K562 (cell line): Measurements from ENCODE around the gene DYRK1A. TPM values are rescaled to one million over a fixed set of nuclear protein-coding genes. Genes with fewer than 3 reads are reported as not detected.

Source experiments
- ATAC-seq: fragments of 200-7000 bp; cut with Tn5 transposase; 3 replicates; pipeline ENCODE4 v1.9.1; 2020; ENCODE audit warnings: moderate library complexity
- BruUV-seq: library from RNA; stranded (reverse); fragments of 400-500 nt; replicated peaks from 2 replicates; lab custom pipeline; 2021; lab: Mats Ljungman, UMichigan
- CTCF ChIA-PET: fragments of 300-600 bp; formaldehyde crosslinking; extraction: SDS; loops from one replicate; lab custom pipeline; 2021; ENCODE audit warnings: low intra/inter-chr PET ratio; lab: Yijun Ruan, JAX
- POLR2A ChIA-PET: fragments of 300-600, 350-650 bp; sonication (Branson Sonifier 250); formaldehyde crosslinking; extraction: SDS; loops from one replicate; lab custom pipeline; 2021; ENCODE audit warnings: antibody characterized with exemption, inconsistent platforms; lab: Yijun Ruan, JAX
- DNase-seq, 4 experiments: peaks; one replicate each; pipeline versions ENCODE4 v3.0.0 to v3.0.0-alpha.2; 2011 to 2018; ENCODE audit warnings: low spot score in 3 of 4, mixed read lengths in 3 of 4; ENCODE audit errors: extremely low read depth in 1 of 4
- FAIRE-seq: peaks from 2 replicates; lab custom pipeline; 2011; peaks lifted over from hg19 to GRCh38; lab: Jason Lieb, UNC
- H2AFZ ChIP-seq: 2 replicates; pipeline ENCODE4 v1.6.0; 2011; ENCODE audit warnings: low read depth, low read length, control low read depth, inconsistent platforms
- H3K27ac ChIP-seq: fragments of 200-600 bp; 3 replicates; pipeline ENCODE4 v1.8.0; 2011; ENCODE audit warnings: low read depth, mild to moderate bottlenecking, control low read depth, inconsistent platforms, low read length, moderate library complexity, mixed read lengths; ENCODE audit errors: extremely low read depth
- H3K27me3 ChIP-seq, 2 experiments: fragments of 300-600 bp in 1 of 2; 2 replicates in 1 of 2; 3 replicates in 1 of 2; pipeline versions ENCODE4 v1.6.0 to v1.8.0; 2011; ENCODE audit warnings: inconsistent platforms in 2 of 2, low read length in 2 of 2, mild to moderate bottlenecking in 1 of 2, mixed read lengths in 1 of 2, moderate library complexity in 1 of 2; ENCODE audit not compliant: control insufficient read depth in 2 of 2, insufficient read depth in 2 of 2
- H3K36me3 ChIP-seq: fragments of 300-600 bp; 3 replicates; pipeline ENCODE4 v1.8.0; 2011; ENCODE audit warnings: mild to moderate bottlenecking, low read length, inconsistent platforms; ENCODE audit not compliant: control insufficient read depth, insufficient read depth
- H3K4me1 ChIP-seq, 2 experiments: fragments of 200-600 bp in 1 of 2; replicated peaks in 1 of 2; 2 replicates in 1 of 2; 3 replicates in 1 of 2; pipeline versions ENCODE4 v1.5.1 to v1.8.0; 2011; ENCODE audit warnings: inconsistent platforms in 2 of 2, low read length in 2 of 2, mild to moderate bottlenecking in 1 of 2, mixed read lengths in 1 of 2, moderate library complexity in 1 of 2; ENCODE audit not compliant: control insufficient read depth in 2 of 2, insufficient read depth in 2 of 2
- H3K4me2 ChIP-seq: 2 replicates; pipeline ENCODE4 v1.6.1; 2011; ENCODE audit warnings: low read length, control low read depth, inconsistent platforms, mixed read lengths; ENCODE audit not compliant: insufficient read depth
- H3K4me3 ChIP-seq: fragments of 200-600 bp; sonication (generic), shearing (Covaris generic); 2 replicates; pipeline ENCODE4 v1.5.1; 2016; ENCODE audit warnings: control low read depth, inconsistent platforms
- H3K79me2 ChIP-seq: fragments of 200-600 bp; 3 replicates; pipeline ENCODE4 v1.8.0; 2011; ENCODE audit warnings: low read length, inconsistent platforms; ENCODE audit not compliant: control insufficient read depth, insufficient read depth
- H3K9ac ChIP-seq, 2 experiments: 2 replicates each; pipeline versions ENCODE4 v1.6.0 to v1.6.1; 2011; ENCODE audit warnings: low read depth in 2 of 2, low read length in 2 of 2, control low read depth in 1 of 2, inconsistent platforms in 1 of 2, mild to moderate bottlenecking in 1 of 2, mixed read lengths in 1 of 2; ENCODE audit not compliant: insufficient read depth in 1 of 2
- H3K9me1 ChIP-seq: one replicate; pipeline ENCODE4 v1.6.0; 2011; ENCODE audit warnings: inconsistent platforms, mild to moderate bottlenecking, low read length, moderate library complexity; ENCODE audit not compliant: control insufficient read depth, insufficient read depth
- H3K9me3 ChIP-seq: replicated peaks from 2 replicates; pipeline ENCODE4 v1.5.1; 2011; ENCODE audit warnings: low read depth, low read length, inconsistent platforms; ENCODE audit not compliant: control insufficient read depth, insufficient read depth
- H4K20me1 ChIP-seq: replicated peaks from 2 replicates; pipeline ENCODE4 v1.6.1; 2011; ENCODE audit warnings: low read length, inconsistent platforms, mixed read lengths; ENCODE audit not compliant: control insufficient read depth, insufficient read depth
- L3MBTL2 ChIP-seq: fragments of 450-650 bp; IDR thresholded peaks from 2 replicates; pipeline ENCODE4 v1.6.1; 2016; ENCODE audit warnings: mild to moderate bottlenecking, moderate library complexity
- LARP7 ChIP-seq: fragments of 450-650 bp; IDR thresholded peaks from 2 replicates; pipeline ENCODE4 v1.6.1; 2016
- MNT ChIP-seq, 2 experiments: fragments of 450-650 bp; conservative IDR thresholded peaks; 2 replicates each; pipeline ENCODE4 v1.6.1; 2017; ENCODE audit warnings: mild to moderate bottlenecking in 2 of 2, moderate library complexity in 2 of 2
- POLR2AphosphoS2 ChIP-seq: IDR thresholded peaks from 2 replicates; pipeline ENCODE4 v1.6.1; 2012; ENCODE audit warnings: low read length, improper control_type of control experiment
- ZNF766 ChIP-seq: fragments of 200-800 bp; sonication (Bioruptor generic); conservative IDR thresholded peaks from 2 replicates; pipeline ENCODE4 v1.6.1; 2016; ENCODE audit warnings: missing genetic modification characterization, missing compliant biosample characterization
- WGBS: fragments of 100-300 bp; shearing (Covaris generic); methylation state at CpG from one replicate; pipeline ENCODE4 v1.1.6; 2016; ENCODE audit warnings: low coverage, mixed read lengths; ENCODE audit not compliant: insufficient coverage; ENCODE audit errors: missing lambda C conversion rate; 5-methylcytosine and 5-hydroxymethylcytosine counted together
- in situ Hi-C: fragments of 300-500 bp; cut with MboI; formaldehyde crosslinking; loops from 4 replicates; pipeline ENCODE4 v1.15.0; 2018; ENCODE audit warnings: inconsistent platforms, mixed read lengths
- intact Hi-C: fragments of 100-400 bp; cut with micrococcal nuclease; formaldehyde crosslinking; loops from 2 replicates; pipeline ENCODE4 v1.14.2; 2022
- polyA plus RNA-seq, 8 experiments: library from polyadenylated mRNA; depleted of rRNA in 4 of 8; stranded (reverse) in 5 of 8; unstranded in 3 of 8; fragments of >200 nt; fragmentation: Nextera tagmentation in 2 of 8; fragmentation: Illumina TruSeq in 1 of 8; extraction: Ambion mirVana in 2 of 8; extraction: Trizol in 1 of 8; gene quantifications; 2 replicates each; pipeline versions ENCODE4 v1.2.1 to v1.2.3, GENCODE V29; 2011 to 2014; ENCODE audit warnings: inconsistent platforms in 1 of 8, missing spikeins in 1 of 8
- total RNA-seq, 7 experiments: library from RNA; depleted of rRNA in 6 of 7; stranded (reverse); fragments of >200 nt in 6 of 7; fragmentation: Illumina TruSeq in 2 of 7; extraction: Trizol in 2 of 7; gene quantifications; 2 replicates each; pipeline versions ENCODE4 v1.2.1 to v1.2.3, GENCODE V29; 2011 to 2021; ENCODE audit warnings: low replicate concordance in 1 of 7
- TF ChIP-seq, protein P1 (sequence below): fragments of 450-650 bp; IDR thresholded peaks from 2 replicates; pipeline ENCODE4 v1.6.1; 2016; ENCODE audit warnings: mild to moderate bottlenecking, moderate library complexity
- TF ChIP-seq, protein P2 (sequence below), 2 experiments: IDR thresholded peaks; 2 replicates each; pipeline ENCODE4 v1.6.1; 2011; ENCODE audit warnings: borderline replicate concordance in 1 of 2, control low read depth in 1 of 2, low read depth in 1 of 2, low read length in 1 of 2, mild to moderate bottlenecking in 1 of 2, mixed read lengths in 1 of 2, moderate library complexity in 1 of 2; ENCODE audit not compliant: insufficient read depth in 1 of 2, insufficient read length in 1 of 2, poor library complexity in 1 of 2, severe bottlenecking in 1 of 2; ENCODE audit errors: extremely low read depth in 1 of 2

Gene DYRK1A
- total and polyA plus RNA-seq, 9 of the 15 experiments (the other 6 are each of a cell fraction or from before 2014, with no cell fraction given): 3.7 to 64.8 (median 42.3) TPM

- peaks cover 50% of the 10 kb centered on the region for H4K20me1 ChIP-seq
- TF ChIP-seq LARP7: peak; percentile 73; the same call in 1 of the 2 replicates
- TF ChIP-seq MNT (conservative IDR thresholded peaks at IDR 0.05): peak; percentile 40 to 48; a peak in 2 of 4 replicates
- peak; percentile 76 for TF ChIP-seq L3MBTL2
- TF ChIP-seq, protein P1, sequence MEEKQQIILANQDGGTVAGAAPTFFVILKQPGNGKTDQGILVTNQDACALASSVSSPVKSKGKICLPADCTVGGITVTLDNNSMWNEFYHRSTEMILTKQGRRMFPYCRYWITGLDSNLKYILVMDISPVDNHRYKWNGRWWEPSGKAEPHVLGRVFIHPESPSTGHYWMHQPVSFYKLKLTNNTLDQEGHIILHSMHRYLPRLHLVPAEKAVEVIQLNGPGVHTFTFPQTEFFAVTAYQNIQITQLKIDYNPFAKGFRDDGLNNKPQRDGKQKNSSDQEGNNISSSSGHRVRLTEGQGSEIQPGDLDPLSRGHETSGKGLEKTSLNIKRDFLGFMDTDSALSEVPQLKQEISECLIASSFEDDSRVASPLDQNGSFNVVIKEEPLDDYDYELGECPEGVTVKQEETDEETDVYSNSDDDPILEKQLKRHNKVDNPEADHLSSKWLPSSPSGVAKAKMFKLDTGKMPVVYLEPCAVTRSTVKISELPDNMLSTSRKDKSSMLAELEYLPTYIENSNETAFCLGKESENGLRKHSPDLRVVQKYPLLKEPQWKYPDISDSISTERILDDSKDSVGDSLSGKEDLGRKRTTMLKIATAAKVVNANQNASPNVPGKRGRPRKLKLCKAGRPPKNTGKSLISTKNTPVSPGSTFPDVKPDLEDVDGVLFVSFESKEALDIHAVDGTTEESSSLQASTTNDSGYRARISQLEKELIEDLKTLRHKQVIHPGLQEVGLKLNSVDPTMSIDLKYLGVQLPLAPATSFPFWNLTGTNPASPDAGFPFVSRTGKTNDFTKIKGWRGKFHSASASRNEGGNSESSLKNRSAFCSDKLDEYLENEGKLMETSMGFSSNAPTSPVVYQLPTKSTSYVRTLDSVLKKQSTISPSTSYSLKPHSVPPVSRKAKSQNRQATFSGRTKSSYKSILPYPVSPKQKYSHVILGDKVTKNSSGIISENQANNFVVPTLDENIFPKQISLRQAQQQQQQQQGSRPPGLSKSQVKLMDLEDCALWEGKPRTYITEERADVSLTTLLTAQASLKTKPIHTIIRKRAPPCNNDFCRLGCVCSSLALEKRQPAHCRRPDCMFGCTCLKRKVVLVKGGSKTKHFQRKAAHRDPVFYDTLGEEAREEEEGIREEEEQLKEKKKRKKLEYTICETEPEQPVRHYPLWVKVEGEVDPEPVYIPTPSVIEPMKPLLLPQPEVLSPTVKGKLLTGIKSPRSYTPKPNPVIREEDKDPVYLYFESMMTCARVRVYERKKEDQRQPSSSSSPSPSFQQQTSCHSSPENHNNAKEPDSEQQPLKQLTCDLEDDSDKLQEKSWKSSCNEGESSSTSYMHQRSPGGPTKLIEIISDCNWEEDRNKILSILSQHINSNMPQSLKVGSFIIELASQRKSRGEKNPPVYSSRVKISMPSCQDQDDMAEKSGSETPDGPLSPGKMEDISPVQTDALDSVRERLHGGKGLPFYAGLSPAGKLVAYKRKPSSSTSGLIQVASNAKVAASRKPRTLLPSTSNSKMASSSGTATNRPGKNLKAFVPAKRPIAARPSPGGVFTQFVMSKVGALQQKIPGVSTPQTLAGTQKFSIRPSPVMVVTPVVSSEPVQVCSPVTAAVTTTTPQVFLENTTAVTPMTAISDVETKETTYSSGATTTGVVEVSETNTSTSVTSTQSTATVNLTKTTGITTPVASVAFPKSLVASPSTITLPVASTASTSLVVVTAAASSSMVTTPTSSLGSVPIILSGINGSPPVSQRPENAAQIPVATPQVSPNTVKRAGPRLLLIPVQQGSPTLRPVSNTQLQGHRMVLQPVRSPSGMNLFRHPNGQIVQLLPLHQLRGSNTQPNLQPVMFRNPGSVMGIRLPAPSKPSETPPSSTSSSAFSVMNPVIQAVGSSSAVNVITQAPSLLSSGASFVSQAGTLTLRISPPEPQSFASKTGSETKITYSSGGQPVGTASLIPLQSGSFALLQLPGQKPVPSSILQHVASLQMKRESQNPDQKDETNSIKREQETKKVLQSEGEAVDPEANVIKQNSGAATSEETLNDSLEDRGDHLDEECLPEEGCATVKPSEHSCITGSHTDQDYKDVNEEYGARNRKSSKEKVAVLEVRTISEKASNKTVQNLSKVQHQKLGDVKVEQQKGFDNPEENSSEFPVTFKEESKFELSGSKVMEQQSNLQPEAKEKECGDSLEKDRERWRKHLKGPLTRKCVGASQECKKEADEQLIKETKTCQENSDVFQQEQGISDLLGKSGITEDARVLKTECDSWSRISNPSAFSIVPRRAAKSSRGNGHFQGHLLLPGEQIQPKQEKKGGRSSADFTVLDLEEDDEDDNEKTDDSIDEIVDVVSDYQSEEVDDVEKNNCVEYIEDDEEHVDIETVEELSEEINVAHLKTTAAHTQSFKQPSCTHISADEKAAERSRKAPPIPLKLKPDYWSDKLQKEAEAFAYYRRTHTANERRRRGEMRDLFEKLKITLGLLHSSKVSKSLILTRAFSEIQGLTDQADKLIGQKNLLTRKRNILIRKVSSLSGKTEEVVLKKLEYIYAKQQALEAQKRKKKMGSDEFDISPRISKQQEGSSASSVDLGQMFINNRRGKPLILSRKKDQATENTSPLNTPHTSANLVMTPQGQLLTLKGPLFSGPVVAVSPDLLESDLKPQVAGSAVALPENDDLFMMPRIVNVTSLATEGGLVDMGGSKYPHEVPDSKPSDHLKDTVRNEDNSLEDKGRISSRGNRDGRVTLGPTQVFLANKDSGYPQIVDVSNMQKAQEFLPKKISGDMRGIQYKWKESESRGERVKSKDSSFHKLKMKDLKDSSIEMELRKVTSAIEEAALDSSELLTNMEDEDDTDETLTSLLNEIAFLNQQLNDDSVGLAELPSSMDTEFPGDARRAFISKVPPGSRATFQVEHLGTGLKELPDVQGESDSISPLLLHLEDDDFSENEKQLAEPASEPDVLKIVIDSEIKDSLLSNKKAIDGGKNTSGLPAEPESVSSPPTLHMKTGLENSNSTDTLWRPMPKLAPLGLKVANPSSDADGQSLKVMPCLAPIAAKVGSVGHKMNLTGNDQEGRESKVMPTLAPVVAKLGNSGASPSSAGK: peak; percentile 61
- no peak for TF ChIP-seq POLR2AphosphoS2
- TF ChIP-seq, protein P2, sequence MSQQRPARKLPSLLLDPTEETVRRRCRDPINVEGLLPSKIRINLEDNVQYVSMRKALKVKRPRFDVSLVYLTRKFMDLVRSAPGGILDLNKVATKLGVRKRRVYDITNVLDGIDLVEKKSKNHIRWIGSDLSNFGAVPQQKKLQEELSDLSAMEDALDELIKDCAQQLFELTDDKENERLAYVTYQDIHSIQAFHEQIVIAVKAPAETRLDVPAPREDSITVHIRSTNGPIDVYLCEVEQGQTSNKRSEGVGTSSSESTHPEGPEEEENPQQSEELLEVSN (IDR thresholded peaks at IDR 0.05; ENCODE audit: borderline replicate concordance in 1 of 2, extremely low read depth in 1 of 2, insufficient read depth in 1 of 2, insufficient read length in 1 of 2, low read depth in 1 of 2, low read length in 1 of 2, poor library complexity in 1 of 2, severe bottlenecking in 1 of 2): peak; percentile 56 to 70
- no peak for TF ChIP-seq ZNF766
Measured at GRCh38 chr21:37383784-37384311, 17.3 kb downstream of the DYRK1A start.

More at GRCh38 chr21:37383784-37384311, 17.3 kb downstream of the DYRK1A start:
- Histone ChIP-seq H3K36me3 (peaks cover 27% of the 10 kb centered on the region; the same call in 2 of the 3 replicates), H3K9me3 (0 out of 2 replicates have a peak, but pooled peaks cover 4% of the 10 kb centered on the region), H3K4me1 (peaks cover 12 to 45% of the 10 kb centered on the region in 2 experiments), H3K9ac (no peak overlapping the region), H3K27ac (no peak overlapping the region), H3K79me2 (peaks cover 99% of the 10 kb centered on the region), H3K27me3 (no peaks in the 10 kb centered on the region), H3K9me1 (no peaks in the 10 kb centered on the region), H2AFZ (no peak overlapping the region), H3K4me3 (no peak overlapping the region), H3K4me2 (no peak overlapping the region)
- BruUV-seq: no TSS peak
- ATAC-seq (no peak; the same call in 2 of the 3 replicates), DNase-seq (no peak), FAIRE-seq (no peak)
- 6% methylated on average over 1 of the region's 1 CpG for WGBS
- in situ Hi-C loops (no loop called here), intact Hi-C loops (no loop called here)
- CTCF ChIA-PET: no interaction called here
- POLR2A ChIA-PET: interaction anchor here (1.7 to 9.0 kb wide), 3 partner anchors 10 to 11 kb away, joined by 3 to 109 read pairs (median 10); no protein-coding TSS in a partner anchor
